GM21723 (cell line): ENCODE data around the gene FOXK2.

Experiments used
- ATAC-seq: cut with Tn5 transposase; IDR thresholded peaks from one replicate; pipeline ENCODE4 v1.9.1; 2021; ENCODE audit warnings: mild to moderate bottlenecking, moderate library complexity; ENCODE audit not compliant: unreplicated experiment

FOXK2 gene

GRCh38 chr17:82587234-82588086 lies 67.9 kb downstream of the FOXK2 start:
- no peak for ATAC-seq

- no peak for ATAC-seq
Observed at GRCh38 chr17:82588266-82589175, 69.0 kb downstream of the FOXK2 start.

- ATAC-seq = no peak
Observed at GRCh38 chr17:82589851-82590180, 70.3 kb downstream of the FOXK2 start.

GRCh38 chr17:82590216-82590615 lies 70.7 kb downstream of the FOXK2 start:
- ATAC-seq = no peak

- no peak for ATAC-seq
Observed at GRCh38 chr17:82590881-82591539, 71.5 kb downstream of the FOXK2 start.

GRCh38 chr17:82592289-82592766 lies 72.8 kb downstream of the FOXK2 start:
- no peak for ATAC-seq

GRCh38 chr17:82592767-82593589 lies 73.4 kb downstream of the FOXK2 start:
- ATAC-seq = no peak

GRCh38 chr17:82593590-82594087 lies 74.1 kb downstream of the FOXK2 start:
- no peak for ATAC-seq

GRCh38 chr17:82594571-82594970 lies 75.0 kb downstream of the FOXK2 start:
- no peak for ATAC-seq

GRCh38 chr17:82595893-82596292 lies 76.4 kb downstream of the FOXK2 start:
- no peak for ATAC-seq

GRCh38 chr17:82596296-82596695 lies 76.8 kb downstream of the FOXK2 start:
- no peak for ATAC-seq

- no peak for ATAC-seq
Observed at GRCh38 chr17:82596837-82597672, 77.5 kb downstream of the FOXK2 start.

- no peak for ATAC-seq
Observed at GRCh38 chr17:82598256-82599119, 79.0 kb downstream of the FOXK2 start.

- no peak for ATAC-seq
Observed at GRCh38 chr17:82599674-82600661, 80.4 kb downstream of the FOXK2 start.

GRCh38 chr17:82600731-82601446 lies 81.4 kb downstream of the FOXK2 start:
- no peak for ATAC-seq

- no peak for ATAC-seq
Observed at GRCh38 chr17:82601447-82602000, 82.0 kb downstream of the FOXK2 start.
